NCI-H69 (cell line): ENCODE data around the gene DCUN1D4.

Experiments
- DNase-seq: peaks from one replicate; lab custom pipeline; 2025; lab: John Stamatoyannopoulos, UW

Gene DCUN1D4

DNA sequence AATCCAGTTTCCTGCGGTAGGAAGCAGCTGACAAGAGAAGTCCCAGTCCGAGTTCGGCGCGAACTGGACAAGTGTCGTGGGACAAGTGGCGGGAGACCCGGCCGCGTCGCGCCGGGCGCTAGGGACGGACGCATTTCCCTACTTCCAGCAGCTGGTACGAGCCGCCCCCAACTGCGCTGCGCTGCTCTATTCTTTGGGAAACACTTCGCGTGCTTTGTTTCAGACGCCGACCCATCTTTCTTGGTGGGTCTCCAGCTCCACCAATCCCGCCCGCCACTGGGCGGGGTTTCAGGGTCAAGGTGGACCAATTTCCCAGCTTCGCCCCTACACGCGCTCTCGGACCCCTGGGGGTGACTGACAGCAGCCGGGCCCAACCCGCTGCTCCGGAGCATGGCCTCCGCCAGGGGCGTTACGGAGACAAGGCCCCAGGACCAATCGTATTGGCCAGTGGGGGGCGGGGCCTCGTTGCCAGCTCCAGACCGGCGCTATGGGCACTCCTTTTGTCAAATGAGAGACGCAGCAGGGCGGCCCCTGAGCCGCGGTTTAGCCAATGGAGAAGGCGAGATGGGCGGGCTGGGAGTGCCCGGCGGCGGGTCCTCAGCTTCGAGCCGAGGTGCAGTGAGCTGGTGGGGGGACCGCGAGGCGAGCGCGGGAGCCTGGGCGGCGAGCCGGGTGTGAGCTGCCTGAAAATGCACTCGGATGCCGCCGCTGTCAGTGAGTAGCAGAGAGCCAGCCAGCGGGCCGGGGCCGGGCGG, at the start of gene DCUN1D4:
DCUN1D4 (plus strand) TSS at position 600 of the 755 bp plus-strand sequence; CDS start at position 690, 90 bp downstream.
- DNase-seq = peak; percentile 98

DNA sequence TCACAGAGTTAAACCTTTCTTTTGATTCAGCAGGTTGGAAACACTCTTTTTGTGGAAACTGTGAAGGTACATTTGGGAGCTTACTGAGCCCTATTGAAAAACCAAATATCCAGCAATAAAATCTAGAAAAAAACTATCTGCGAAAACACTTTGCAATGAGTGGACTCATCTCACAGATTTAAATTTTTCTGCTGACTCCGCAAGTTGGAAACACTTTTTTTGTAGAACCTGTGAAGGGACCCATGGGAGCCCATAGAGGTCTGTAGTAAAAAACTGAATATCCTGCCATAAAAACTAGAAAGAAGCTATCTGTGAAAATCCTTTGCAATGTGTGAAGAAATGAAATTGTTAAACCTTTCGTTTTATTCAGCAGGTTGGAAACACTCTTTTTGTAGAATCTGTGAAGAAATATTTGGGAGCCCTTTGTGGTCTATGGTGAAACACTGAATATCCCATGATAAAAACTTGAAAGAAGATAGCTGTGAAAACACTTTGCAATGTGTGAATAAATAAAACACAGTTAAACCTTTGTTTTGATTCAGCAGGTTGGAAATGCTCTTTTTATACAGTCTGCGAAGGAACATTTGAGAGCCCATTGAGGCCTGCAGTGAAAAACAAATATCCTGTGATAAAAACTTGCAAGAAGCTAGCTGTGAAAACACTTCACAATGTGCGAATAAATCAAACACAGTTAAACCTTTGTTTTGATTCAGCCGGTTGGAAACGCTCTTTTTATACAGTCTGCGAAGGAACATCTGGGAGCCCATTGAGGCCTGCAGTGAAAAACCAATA, 22.3 kb upstream of the DCUN1D4 start:
- DNase-seq = no peak

- DNase-seq = no peak
Observed at GRCh38 chr4:51825341-51825740, 17.6 kb upstream of the DCUN1D4 start.

DNA sequence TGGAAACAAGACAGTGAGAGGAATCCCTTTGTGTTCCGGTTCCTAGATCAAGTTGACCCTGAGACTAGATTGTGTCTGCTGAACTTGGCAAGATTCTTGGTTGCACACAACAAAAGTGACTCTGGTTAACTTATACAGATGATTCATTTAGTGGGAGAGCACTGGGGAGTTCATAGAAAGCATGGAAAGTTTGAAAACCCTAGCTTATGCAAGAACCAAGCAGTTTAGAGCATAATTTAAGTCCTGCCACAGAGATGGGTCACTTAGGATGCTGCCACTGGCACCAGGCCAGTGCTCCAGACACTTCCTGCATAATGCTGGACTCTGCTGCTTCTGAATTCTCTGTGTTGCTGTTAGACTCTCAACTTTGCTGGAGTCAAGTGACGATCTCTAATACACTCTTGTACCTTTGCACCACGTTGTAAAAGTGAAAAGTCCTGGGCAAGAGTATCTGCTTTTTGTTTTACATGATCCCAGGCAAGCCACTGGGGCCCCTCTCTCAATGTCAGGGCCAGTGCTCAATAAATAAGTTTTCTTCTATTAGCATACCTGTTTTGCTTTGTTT, 12.7 kb upstream of the DCUN1D4 start:
- no peak for DNase-seq

DNA sequence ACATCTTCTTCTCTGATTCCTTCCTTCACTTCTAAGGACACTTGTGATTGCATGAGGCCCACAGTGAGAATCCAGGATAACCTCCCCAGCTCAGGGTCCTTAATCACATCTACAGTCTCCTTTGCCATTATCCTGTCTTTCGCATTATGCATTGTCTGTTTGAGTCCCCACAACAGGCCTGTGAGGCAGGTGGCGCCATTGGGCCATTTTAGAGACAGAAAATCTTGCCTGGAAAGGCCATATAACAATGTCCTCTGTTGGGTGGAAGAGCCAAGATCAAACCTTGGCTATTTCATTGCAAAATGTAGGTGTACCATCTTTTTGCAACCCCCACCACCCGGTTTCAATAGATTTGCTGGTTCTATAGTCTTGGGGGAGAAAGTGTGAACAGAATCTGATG, 11.8 kb upstream of the DCUN1D4 start:
- peak; percentile 55 for DNase-seq

- no peak for DNase-seq
Observed at GRCh38 chr4:51833236-51833635, 9.7 kb upstream of the DCUN1D4 start.

GRCh38 chr4:51835079-51835478, 7.9 kb upstream of the DCUN1D4 start:
- no peak for DNase-seq

DNA sequence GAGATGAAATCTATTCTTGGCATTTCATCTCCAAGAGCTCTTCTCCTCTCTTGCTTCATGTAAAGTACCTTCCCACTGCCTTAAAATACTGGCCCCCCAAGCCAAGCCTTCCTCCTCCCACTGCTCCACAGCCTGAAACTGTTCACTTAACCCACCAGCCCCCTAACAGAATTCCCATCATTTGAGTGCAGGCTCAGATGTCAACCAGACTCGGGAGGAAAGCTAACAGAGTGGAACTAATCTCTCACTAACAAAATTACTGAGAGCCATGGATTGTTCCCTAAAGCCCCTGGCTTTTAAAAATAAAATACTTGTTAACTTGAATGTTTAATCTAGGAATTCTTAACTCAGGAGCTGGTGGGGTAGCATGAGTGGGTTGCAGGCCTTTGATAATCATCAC, 7.1 kb upstream of the DCUN1D4 start:
- no peak for DNase-seq

DNA sequence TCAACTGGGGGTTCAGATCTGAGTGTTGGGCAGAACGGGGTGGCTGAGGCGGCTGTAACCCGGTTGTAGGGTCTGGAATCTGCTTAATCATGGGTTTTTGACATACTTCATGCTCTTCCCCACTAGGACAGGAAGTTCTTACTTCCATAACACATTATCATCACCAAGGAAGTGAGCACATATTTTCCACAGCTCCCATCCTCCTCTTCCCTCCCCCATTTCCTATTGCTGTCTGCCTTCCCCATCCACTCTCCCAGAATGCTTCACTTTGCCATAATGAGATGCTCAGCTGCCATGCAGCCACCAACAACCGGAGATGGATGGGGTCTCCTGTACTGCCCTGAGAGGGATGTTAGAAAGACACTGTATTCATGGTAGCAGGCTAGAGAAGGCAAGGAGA, 6.4 kb upstream of the DCUN1D4 start:
- no peak for DNase-seq

GRCh38 chr4:51840781-51841180, 2.2 kb upstream of the DCUN1D4 start:
- no peak for DNase-seq

- peak; percentile 50 for DNase-seq
Observed at GRCh38 chr4:51842167-51842553, 793 bp upstream of the DCUN1D4 start.

DNA sequence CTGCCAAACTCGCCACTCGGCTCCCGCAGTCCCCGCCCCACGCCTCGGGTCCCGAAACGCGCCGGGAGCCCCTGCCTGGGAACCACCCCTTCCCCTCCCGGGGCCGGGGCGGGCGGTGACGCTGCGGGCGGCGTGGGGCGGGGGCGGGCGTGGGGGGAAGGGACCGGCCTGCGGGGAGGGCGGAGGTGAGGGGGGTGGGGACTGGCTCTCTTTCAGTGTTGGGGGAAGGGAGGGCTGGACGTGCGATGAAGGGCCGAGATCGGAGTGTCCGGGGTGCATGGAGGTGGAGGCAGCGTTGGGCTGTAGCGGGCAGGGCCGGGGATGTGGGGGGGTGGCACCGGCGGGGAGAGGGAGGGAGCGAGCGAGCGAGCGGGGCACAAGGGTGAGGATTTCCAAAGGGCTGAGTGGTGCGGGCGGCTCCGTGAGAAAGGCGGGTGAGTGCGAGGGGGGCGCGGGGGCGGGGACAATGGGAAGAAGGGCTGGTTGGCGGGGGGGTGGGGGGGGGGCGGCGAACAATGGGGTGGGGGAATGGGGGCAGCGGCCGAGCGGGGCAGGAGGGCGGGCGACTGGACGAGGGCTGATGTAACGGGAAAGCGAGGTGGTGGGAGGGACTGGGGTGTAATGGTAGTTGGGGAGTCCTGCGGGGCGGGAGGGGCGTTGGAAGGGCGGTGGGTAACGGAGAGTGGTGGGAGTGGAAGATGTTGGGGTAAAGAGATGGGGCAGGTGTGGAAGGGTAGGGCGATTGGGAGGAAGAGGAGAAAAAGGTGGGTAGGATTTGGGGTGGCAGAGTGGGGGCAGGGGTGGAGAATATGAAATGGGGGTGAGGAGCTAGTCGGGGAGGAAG, 578 bp downstream of the DCUN1D4 start:
- peak; percentile 85 for DNase-seq

DNA sequence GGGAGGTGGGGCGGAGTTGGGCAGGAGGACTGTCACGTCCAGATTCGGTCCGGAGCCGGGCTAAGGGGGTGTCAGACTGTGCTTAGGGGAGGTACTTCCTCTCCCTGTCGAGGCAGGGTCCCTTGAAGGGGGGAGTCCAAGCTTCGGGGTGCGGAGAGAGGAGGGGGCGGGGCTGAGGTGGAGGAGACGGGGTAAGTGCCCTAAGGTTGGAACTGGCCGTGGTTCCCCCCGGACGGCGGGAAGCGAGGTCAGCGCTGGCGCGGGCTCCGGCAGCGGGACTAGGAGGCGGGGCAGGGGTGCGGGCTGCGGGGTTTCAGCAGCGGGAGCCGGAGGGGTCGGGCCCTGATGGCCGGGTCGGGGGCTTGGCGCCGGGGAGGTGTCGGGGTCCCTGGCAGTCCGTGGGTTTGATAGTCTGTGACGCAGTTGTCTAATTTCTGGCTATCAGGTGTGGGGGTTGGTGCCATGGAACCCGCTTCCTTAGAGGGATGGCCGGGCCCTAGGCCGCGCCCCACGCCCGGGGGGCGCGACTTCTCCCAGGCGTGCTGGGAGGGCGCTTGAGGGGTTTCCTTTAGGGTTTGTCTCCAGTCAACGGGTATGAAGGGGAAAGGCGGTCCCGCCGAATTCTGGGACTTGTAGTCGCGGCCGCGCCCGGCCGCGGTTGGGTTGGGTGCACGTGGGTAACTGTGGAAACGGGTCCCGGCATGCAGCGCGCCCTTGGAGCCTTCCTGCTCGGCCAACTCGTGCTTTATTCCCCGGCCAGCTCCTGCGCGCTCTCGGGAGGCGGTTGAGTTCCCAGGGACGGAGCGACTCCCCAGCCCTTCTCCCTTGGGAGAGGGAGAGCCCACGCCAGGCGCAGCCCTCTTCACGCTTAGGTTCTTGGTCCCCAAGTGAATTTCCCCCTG, 1.5 kb downstream of the DCUN1D4 start:
- peak; percentile 95 for DNase-seq

DNA sequence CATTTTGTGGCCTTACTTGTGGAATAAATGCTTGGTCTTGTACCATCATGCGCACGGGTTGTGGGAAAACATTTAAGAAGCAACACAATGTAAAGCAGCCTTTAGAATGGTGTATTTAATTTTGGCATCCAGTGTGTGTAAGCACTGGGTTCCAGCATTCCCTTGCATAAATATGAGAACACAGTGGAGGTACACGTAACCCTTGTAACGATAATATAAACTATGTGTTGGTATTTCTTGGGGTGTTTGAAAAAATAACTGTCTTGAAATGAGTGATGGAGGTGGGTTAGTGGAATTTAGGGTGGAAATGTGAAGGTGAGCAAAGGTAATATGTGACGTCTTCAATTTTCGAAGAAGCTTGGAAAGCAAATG, 2.1 kb downstream of the DCUN1D4 start:
- DNase-seq = no peak

DNA sequence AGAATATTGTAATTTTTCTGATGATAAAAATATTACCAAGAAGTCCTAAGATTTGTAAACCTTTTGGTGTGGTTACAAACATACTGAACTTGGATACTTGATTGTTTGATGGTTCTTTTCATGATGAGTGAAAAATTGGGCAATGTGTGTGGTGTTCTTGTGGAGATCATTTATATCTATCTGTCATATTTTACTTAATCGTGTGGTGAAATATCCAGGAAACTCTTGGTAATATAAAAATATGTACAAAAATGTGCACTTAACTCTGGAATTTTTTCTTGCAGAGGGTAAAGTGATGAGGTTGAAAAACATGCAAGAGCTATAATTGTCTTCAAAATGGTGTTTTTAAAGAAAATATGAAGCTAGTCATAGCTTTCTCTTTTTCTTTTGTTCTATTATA, 2.8 kb downstream of the DCUN1D4 start:
- no peak for DNase-seq

DNA sequence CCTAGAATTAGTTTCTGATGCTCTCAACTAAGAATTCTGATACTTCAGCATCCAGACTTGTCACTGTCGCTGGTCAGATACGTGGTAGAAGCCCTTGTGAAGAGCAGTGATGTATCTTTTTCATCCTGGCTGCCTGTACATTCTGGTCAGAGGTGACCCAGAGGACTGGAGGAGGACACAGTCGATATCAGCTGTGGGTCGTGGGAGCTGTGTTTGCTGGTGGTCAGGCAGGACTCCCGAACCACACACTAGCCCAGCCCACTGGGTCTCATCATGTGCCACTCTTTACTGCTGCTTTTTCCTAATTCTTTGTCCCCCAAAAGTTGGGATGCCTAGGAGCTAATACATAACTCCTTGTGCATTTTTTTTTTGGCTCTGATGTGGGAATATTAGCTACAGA, 6.5 kb downstream of the DCUN1D4 start:
- no peak for DNase-seq

GRCh38 chr4:51850294-51850693, 7.3 kb downstream of the DCUN1D4 start:
- DNase-seq = no peak

DNA sequence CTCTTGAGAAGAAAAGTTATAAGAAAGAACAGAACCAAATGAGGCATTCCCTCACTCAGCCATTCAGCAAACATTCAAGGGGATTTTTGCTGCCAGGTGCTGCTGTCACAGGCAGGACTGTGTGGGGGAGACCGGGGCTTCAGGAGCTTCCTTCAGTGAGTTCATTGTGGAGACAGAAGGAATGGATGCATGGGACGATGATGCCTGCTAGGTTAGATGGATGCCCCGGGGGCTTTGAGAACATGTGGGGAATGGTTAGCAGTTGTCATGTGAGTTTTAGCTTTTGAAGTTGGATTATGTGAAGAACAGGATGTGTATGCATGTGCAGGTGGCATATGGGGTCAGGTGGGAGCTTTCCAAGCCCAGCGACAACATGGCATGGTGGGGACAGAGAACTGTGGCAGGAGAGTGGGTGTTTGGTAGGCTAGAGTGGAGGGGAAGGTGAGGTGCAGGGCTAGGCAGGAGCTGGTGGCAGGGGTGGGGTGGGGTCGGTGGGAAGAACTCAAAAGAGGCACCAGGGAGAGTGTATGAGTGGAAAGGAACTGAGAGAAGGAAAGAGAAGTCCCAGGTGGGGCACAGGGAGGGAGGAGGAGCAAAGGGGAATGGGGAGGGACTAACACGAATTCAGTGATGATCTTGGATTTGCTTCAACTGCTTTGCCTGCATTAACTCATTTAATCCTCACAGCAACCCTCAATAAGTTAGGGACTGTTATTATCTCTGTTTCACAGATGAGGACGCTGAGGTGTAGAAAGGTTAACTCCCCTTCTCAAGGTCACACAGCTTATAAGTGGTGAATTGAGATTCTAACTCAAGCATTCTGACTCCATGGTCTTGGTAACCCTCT, 8.4 kb downstream of the DCUN1D4 start:
- DNase-seq = peak; percentile 30

DNA sequence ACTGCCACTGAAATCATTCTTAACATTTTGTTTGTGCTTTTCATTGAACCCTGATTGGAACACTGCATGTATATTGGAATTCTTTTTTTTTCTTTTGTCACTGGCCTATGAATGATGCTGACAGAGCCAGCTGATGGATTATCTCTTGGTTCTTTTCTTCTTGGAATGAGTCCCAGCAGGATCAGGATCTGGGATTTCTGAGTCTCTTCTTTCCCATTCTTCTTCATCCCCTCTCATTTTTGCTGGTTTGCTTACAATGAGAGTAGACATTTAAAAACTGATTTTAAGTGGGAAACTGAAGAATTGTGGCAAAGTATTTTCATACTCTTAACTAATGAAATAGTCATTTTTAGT, 9.0 kb downstream of the DCUN1D4 start:
- no peak for DNase-seq

DNA sequence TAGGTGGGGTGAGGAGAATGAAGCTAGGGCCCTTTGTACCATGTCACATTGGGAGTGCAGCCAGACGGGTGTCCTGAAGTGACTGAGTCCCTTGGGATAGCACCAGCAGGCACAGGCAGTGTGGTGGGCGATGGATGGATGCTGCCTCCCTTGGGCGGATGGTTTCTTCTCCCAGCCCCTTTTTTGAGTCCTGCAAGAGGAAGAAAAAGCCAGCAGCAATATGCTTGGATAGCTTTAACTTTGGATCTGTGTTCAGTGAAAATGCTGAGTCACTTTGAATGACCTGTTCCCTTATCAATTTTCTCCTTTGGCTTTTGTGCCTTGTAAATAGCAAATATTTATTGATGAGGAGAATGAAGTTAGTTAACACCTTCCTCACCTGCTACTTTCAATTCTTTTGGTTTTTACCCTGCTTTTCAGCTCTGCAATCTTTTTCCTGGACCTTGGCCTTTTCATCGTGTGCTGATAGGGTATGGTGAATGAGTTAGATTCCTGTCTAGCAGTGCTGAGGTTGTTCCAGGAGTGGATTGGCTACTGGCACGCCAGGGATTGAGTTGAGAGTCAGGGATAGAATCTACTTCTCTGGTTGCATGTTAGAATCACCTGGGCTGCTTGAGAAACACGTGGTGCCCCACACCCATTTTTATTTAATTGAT, 10.2 kb downstream of the DCUN1D4 start:
- no peak for DNase-seq
